OCI-LY3 (cell line): Measurements from ENCODE around the gene ARHGAP26.

Source experiments
- CTCF ChIP-seq: fragments of 200-600, 300-600 bp; sonication (generic); IDR thresholded peaks from 2 replicates; pipeline ENCODE4 v1.5.1; 2014; ENCODE audit warnings: antibody characterized with exemption, low read length, low read depth
- EZH2phosphoT487 ChIP-seq: fragments of 200-600 bp; shearing (Covaris generic); IDR thresholded peaks from 2 replicates; pipeline ENCODE4 v1.6.1; 2018; ENCODE audit warnings: antibody characterized with exemption, mixed run types, low read depth

GRCh38 chr5:142865631-142866030 lies 95.5 kb downstream of the ARHGAP26 start:
- no peak for TF ChIP-seq CTCF
- TF ChIP-seq EZH2phosphoT487 = no peak
